Thoracic aorta (tissue), 2 donors: ENCODE data around the gene ENO3. TPM values are rescaled to one million over a fixed set of nuclear protein-coding genes. Genes with fewer than 3 reads are reported as not detected.

Experiments
- ATAC-seq: fragments of 150-250 bp; one replicate; pipeline ENCODE4 v1.8.0; 2017; ENCODE audit warnings: low read depth; ENCODE audit not compliant: insufficient number of reproducible peaks, low FRiP score
- DNase-seq: peaks from one replicate; pipeline ENCODE4 v3.0.0-alpha.2; 2020; ENCODE audit warnings: low spot score
- H3K27ac ChIP-seq, 2 donors: fragments of 200-600 bp; sonication (generic); 1 replicate in 1 of 2; 2 replicates in 1 of 2; pipeline ENCODE4 v1.5.1; 2016; ENCODE audit warnings: mild to moderate bottlenecking in 2 of 2, moderate library complexity in 2 of 2
- H3K27me3 ChIP-seq: fragments of 200-600 bp; sonication (generic); replicated peaks from 2 replicates; pipeline ENCODE4 v1.6.0; 2016; ENCODE audit warnings: mild to moderate bottlenecking; ENCODE audit not compliant: insufficient read depth
- H3K36me3 ChIP-seq: fragments of 200-600 bp; sonication (generic); one replicate; pipeline ENCODE4 v1.5.1; 2016
- H3K4me1 ChIP-seq, 2 donors: fragments of 200-600 bp; sonication (generic); 1 replicate in 1 of 2; 2 replicates in 1 of 2; pipeline versions ENCODE4 v1.5.1 to v1.6.0; 2016; ENCODE audit warnings: low read depth in 2 of 2, mild to moderate bottlenecking in 1 of 2; ENCODE audit not compliant: control insufficient read depth in 1 of 2
- H3K4me3 ChIP-seq: fragments of 200-600 bp; sonication (generic); 2 replicates; pipeline ENCODE4 v1.5.1; 2016; ENCODE audit warnings: mild to moderate bottlenecking
- H3K9me3 ChIP-seq: fragments of 200-600 bp; sonication (generic); 2 replicates; pipeline ENCODE4 v1.5.1; 2016
- total RNA-seq, 2 donors: library from RNA; depleted of rRNA; stranded (reverse); fragments of >200 nt; gene quantifications; one replicate each; pipeline versions ENCODE4 v1.1.0 to v1.2.3, GENCODE V29; 2016
- TF ChIP-seq, protein P1 (sequence below): fragments of 200-600 bp; sonication (generic); IDR thresholded peaks from one replicate; pipeline ENCODE4 v1.5.1; 2019; ENCODE audit warnings: antibody characterized with exemption

The ENO3 gene
- total RNA-seq, 2 donors from 2014 or later: 2.5 to 2.7 TPM

DNA sequence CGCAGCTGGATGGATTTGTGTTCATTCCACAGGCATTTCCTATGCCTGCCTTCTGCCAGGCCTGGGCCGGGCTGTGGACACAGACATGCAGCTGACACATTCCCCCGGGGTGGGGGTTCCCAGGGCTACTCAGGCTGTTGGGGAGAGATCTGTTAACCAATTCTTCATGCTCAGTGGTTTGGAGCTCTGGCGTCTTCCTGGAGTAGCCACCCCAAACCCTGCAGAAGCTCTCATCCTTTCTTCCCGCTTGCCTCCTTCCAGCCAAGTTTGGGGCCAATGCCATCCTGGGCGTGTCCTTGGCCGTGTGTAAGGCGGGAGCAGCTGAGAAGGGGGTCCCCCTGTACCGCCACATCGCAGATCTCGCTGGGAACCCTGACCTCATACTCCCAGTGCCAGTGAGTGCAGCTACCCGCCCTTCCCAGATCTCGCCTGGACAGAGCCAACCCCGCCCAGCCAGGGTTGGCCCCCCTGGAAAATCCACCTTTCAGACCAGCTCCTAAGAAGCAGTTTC is 2.6 kb downstream of the ENO3 start:
- Histone ChIP-seq H3K9me3 (no peaks in the 10 kb centered on the region), H3K4me1 (peaks cover 12 to 28% of the 10 kb centered on the region in 2 donors), H3K27ac (peak overlapping the region; percentile 60 to 73), H3K27me3 (no peaks in the 10 kb centered on the region), H3K36me3 (no peaks in the 10 kb centered on the region), H3K4me3 (no peak overlapping the region)
- ATAC-seq (no peak), DNase-seq (no peak)
- TF ChIP-seq, protein P1, sequence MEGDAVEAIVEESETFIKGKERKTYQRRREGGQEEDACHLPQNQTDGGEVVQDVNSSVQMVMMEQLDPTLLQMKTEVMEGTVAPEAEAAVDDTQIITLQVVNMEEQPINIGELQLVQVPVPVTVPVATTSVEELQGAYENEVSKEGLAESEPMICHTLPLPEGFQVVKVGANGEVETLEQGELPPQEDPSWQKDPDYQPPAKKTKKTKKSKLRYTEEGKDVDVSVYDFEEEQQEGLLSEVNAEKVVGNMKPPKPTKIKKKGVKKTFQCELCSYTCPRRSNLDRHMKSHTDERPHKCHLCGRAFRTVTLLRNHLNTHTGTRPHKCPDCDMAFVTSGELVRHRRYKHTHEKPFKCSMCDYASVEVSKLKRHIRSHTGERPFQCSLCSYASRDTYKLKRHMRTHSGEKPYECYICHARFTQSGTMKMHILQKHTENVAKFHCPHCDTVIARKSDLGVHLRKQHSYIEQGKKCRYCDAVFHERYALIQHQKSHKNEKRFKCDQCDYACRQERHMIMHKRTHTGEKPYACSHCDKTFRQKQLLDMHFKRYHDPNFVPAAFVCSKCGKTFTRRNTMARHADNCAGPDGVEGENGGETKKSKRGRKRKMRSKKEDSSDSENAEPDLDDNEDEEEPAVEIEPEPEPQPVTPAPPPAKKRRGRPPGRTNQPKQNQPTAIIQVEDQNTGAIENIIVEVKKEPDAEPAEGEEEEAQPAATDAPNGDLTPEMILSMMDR: no peak

DNA sequence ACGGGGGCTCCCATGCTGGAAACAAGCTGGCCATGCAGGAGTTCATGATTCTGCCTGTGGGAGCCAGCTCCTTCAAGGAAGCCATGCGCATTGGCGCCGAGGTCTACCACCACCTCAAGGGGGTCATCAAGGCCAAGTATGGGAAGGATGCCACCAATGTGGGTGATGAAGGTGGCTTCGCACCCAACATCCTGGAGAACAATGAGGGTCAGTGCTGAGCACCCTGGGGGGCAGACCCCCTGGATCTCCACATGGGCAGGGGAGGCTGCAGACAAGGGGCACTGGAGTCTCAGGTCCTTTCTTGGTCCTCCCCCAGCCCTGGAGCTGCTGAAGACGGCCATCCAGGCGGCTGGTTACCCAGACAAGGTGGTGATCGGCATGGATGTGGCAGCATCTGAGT is 4.2 kb downstream of the ENO3 start:
- H3K9me3 ChIP-seq: no peaks in the 10 kb centered on the region
- H3K27me3 ChIP-seq: no peaks in the 10 kb centered on the region
- peaks cover 10% of the 10 kb centered on the region for H3K36me3 ChIP-seq
- no peak for DNase-seq
- TF ChIP-seq, protein P1: no peak
- H3K4me1 ChIP-seq: peaks cover 12 to 28% of the 10 kb centered on the region in 2 donors
- no peak overlapping the region for H3K27ac ChIP-seq
- no peak overlapping the region for H3K4me3 ChIP-seq
- ATAC-seq: no peak

DNA sequence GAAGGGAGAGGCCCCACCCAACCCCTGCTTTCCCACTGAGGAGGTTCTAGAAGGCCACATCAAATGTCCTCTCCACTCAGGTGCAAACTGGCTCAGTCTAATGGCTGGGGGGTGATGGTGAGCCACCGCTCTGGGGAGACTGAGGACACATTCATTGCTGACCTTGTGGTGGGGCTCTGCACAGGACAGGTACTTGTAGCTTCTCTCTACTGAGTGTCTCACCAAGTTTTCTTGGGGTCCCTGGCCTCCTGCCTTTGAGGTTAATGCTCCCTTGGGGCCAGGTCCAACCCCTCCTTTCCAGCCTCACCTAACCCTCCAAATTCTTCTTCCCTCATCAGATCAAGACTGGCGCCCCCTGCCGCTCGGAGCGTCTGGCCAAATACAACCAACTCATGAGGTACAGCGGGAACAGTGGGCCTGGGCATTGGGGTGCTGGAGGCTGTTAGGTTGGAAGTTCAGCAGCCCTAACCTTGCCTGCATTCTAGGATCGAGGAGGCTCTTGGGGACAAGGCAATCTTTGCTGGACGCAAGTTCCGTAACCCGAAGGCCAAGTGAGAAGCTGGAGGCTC is 5.7 kb downstream of the ENO3 start:
- ATAC-seq (no peak), DNase-seq (no peak)
- no peaks in the 10 kb centered on the region for H3K27me3 ChIP-seq
- peaks cover 9 to 15% of the 10 kb centered on the region in 2 donors for H3K4me1 ChIP-seq
- peaks cover 21% of the 10 kb centered on the region for H3K36me3 ChIP-seq
- no peak overlapping the region for H3K27ac ChIP-seq
- no peaks in the 10 kb centered on the region for H3K9me3 ChIP-seq
- TF ChIP-seq, protein P1: no peak
- H3K4me3 ChIP-seq: no peak overlapping the region

DNA sequence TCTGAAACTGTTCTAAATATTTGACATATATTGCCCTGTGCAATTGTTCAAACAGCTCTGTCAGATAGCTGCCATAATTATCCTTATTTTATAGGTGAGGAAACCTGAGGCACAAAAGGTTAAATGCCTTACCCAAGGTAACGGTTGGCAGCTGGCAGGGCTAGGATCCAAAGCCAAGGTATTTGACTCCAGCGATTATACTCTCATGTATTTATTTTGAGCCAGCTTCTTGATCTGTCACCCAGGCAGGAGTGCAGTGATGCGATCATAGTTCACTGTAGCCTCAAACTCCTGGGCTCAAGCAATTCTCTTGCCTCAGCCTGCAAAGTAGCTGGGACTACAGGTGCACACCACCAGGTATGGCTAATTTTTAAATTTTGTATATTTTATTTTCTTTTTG is 7.2 kb downstream of the ENO3 start:
- Histone ChIP-seq H3K4me1 (peaks cover 6 to 7% of the 10 kb centered on the region in 2 donors), H3K36me3 (peaks cover 23% of the 10 kb centered on the region), H3K9me3 (no peaks in the 10 kb centered on the region), H3K27me3 (no peaks in the 10 kb centered on the region), H3K27ac (no peak overlapping the region), H3K4me3 (no peak overlapping the region)
- TF ChIP-seq, protein P1: no peak
- ATAC-seq: no peak
- DNase-seq: no peak

GRCh38 chr17:4959261-4959965 is 8.5 kb downstream of the ENO3 start:
- Histone ChIP-seq H3K4me3 (no peak overlapping the region), H3K27ac (no peak overlapping the region), H3K4me1 (no peaks in the 10 kb centered on the region), H3K36me3 (peaks cover 23% of the 10 kb centered on the region), H3K9me3 (no peaks in the 10 kb centered on the region), H3K27me3 (no peaks in the 10 kb centered on the region)
- TF ChIP-seq, protein P1: no peak
- ATAC-seq (no peak), DNase-seq (no peak)
